Natural killer cell (primary cell): ENCODE results near the gene HS6ST2. TPM values are rescaled to one million over a fixed set of nuclear protein-coding genes. Genes with fewer than 3 reads are reported as not detected.

Experiments used
- ATAC-seq, 3 donors: fragments of 150-1000 bp in 2 of 3; fragments of 200-7000 bp in 1 of 3; cut with Tn5 transposase; 1 replicate in 1 of 3; 2 replicates in 2 of 3; pipeline ENCODE4 v1.10.0; 2021; ENCODE audit warnings: mild to moderate bottlenecking in 2 of 3, moderate library complexity in 2 of 3
- DNase-seq, 2 donors: peaks; one replicate each; pipeline versions ENCODE4 v3.0.0 to v3.0.0-alpha.2; 2013 to 2021; ENCODE audit warnings: mixed read lengths in 1 of 2
- H3K27ac ChIP-seq: one replicate; pipeline ENCODE4 v1.5.1; 2013; ENCODE audit warnings: mild to moderate bottlenecking, low read length
- H3K27me3 ChIP-seq: one replicate; pipeline ENCODE4 v1.6.1; 2013; ENCODE audit warnings: low read length; ENCODE audit not compliant: control insufficient read depth, insufficient read depth
- H3K36me3 ChIP-seq: one replicate; pipeline ENCODE4 v1.6.1; 2013; ENCODE audit warnings: low read length; ENCODE audit not compliant: control insufficient read depth, insufficient read depth
- H3K4me1 ChIP-seq: one replicate; pipeline ENCODE4 v1.6.1; 2013; ENCODE audit warnings: low read length; ENCODE audit not compliant: control insufficient read depth, insufficient read depth
- H3K4me3 ChIP-seq: one replicate; pipeline ENCODE4 v1.5.1; 2013; ENCODE audit warnings: low read length
- H3K9me3 ChIP-seq: one replicate; pipeline ENCODE4 v1.6.1; 2013; ENCODE audit warnings: low read length; ENCODE audit not compliant: control insufficient read depth, insufficient read depth
- H3K27ac Mint-ChIP-seq, 2 donors: one replicate each; pipeline ENCODE4 v1.8.0; 2022; ENCODE audit warnings: mild to moderate bottlenecking in 2 of 2, mixed read lengths in 2 of 2, moderate library complexity in 1 of 2
- H3K27me3 Mint-ChIP-seq, 2 donors: one replicate each; pipeline ENCODE4 v1.8.0; 2022; ENCODE audit warnings: low read depth in 2 of 2, mixed read lengths in 2 of 2
- H3K36me3 Mint-ChIP-seq: one replicate; pipeline ENCODE4 v1.8.0; 2022; ENCODE audit warnings: mixed read lengths
- H3K4me1 Mint-ChIP-seq, 2 donors: one replicate each; pipeline ENCODE4 v1.8.0; 2022; ENCODE audit warnings: mixed read lengths in 2 of 2
- H3K4me3 Mint-ChIP-seq: one replicate; pipeline ENCODE4 v1.8.0; 2022; ENCODE audit warnings: mild to moderate bottlenecking, moderate library complexity, mixed read lengths
- H3K9me3 Mint-ChIP-seq, 2 donors: one replicate each; pipeline ENCODE4 v1.8.0; 2022; ENCODE audit warnings: mixed read lengths in 2 of 2
- CTCF ChIP-seq: fragments of 200-600 bp; IDR thresholded peaks from one replicate; pipeline ENCODE4 v1.8.0; 2022; ENCODE audit warnings: antibody characterized with exemption
- WGBS: methylation state at CpG from one replicate; pipeline ENCODE4 v1.1.7; 2013; ENCODE audit warnings: missing lambda C conversion rate; ENCODE audit not compliant: insufficient coverage; 5-methylcytosine and 5-hydroxymethylcytosine counted together
- intact Hi-C: fragments of 100-400 bp; cut with micrococcal nuclease; formaldehyde crosslinking; loops from one replicate; pipeline ENCODE4 v1.14.2; 2022
- total RNA-seq, 4 donors: library from RNA; stranded (reverse); fragments of 120-200 nt in 1 of 4; gene quantifications; one replicate each; pipeline versions ENCODE4 v1.2.3 to v1.2.4, GENCODE V29; 2013 to 2022

The HS6ST2 gene
- total RNA-seq, 3 donors from 2014 or later (not counting 1 experiment from before 2014, with no cell fraction given) = not detected

DNA sequence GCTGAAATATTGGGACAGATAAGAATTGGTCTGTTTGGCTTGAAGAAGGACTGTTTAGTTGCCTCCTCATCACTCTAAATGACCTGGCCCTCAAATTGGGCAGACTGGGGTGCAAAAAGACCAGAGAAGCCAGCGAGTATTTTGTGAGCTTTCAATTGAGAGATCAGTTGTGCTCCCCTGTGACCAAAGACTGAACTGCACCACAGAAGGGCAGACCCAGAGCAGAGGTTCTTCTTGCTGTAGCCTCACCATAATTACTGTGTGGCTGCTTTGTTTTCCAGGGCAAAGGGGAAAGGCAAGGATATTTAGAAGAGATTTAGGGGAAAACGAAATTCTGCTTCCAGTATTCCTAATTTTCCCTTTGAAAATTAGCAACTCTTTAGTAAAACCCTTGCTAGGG, 365.5 kb downstream of the HS6ST2 start:
- H3K4me3 ChIP-seq = no peak overlapping the region
- peak in 1 of 2 donors; percentile 35 for DNase-seq
- no peaks in the 10 kb centered on the region for H3K27me3 ChIP-seq
- H3K27ac Mint-ChIP-seq = no peak overlapping the region
- no peak overlapping the region for H3K27ac ChIP-seq
- peaks cover 6 to 60% of the 10 kb centered on the region in 2 donors for H3K27me3 Mint-ChIP-seq
- H3K4me3 Mint-ChIP-seq = no peak overlapping the region
- H3K4me1 Mint-ChIP-seq = no peaks in the 10 kb centered on the region
- no peaks in the 10 kb centered on the region for H3K4me1 ChIP-seq
- ATAC-seq = no peak
- H3K36me3 Mint-ChIP-seq = no peaks in the 10 kb centered on the region
- no peaks in the 10 kb centered on the region for H3K9me3 Mint-ChIP-seq
- no CpG with 5 or more reads among the region's 2 CpGs for WGBS
- intact Hi-C loops = loop anchor here (5.0 kb wide), 1 partner anchor 301 kb away; no protein-coding TSS in a partner anchor
- no peaks in the 10 kb centered on the region for H3K9me3 ChIP-seq
- H3K36me3 ChIP-seq = no peaks in the 10 kb centered on the region
- no peak for TF ChIP-seq CTCF

- Mint-ChIP-seq H3K36me3 (no peaks in the 10 kb centered on the region), H3K4me3 (no peak overlapping the region), H3K27ac (no peak overlapping the region), H3K27me3 (peaks cover 3 to 57% of the 10 kb centered on the region in 2 donors), H3K4me1 (no peaks in the 10 kb centered on the region), H3K9me3 (no peaks in the 10 kb centered on the region)
- Histone ChIP-seq H3K27ac (no peak overlapping the region), H3K4me3 (no peak overlapping the region), H3K27me3 (no peaks in the 10 kb centered on the region), H3K9me3 (no peaks in the 10 kb centered on the region), H3K36me3 (no peaks in the 10 kb centered on the region), H3K4me1 (no peaks in the 10 kb centered on the region)
- WGBS = 100% methylated on average over 1 of the region's 3 CpGs
- no peak for TF ChIP-seq CTCF
- intact Hi-C loops = loop anchor here (5.0 kb wide), 1 partner anchor 299 kb away; no protein-coding TSS in a partner anchor
- ATAC-seq (no peak), DNase-seq (no peak)
These were observed 366.6 kb downstream of the HS6ST2 start for GRCh38 chrX:132591719-132592275.

- 50% methylated on average over 1 of the region's 2 CpGs for WGBS
- Histone ChIP-seq H3K36me3 (no peaks in the 10 kb centered on the region), H3K27ac (no peak overlapping the region), H3K9me3 (no peaks in the 10 kb centered on the region), H3K4me3 (no peak overlapping the region), H3K27me3 (no peaks in the 10 kb centered on the region), H3K4me1 (no peaks in the 10 kb centered on the region)
- intact Hi-C loops = loop anchor here (5.0 kb wide), 1 partner anchor 298 kb away; no protein-coding TSS in a partner anchor
- ATAC-seq = no peak
- Mint-ChIP-seq H3K4me3 (no peak overlapping the region), H3K27me3 (peaks cover 3 to 57% of the 10 kb centered on the region in 2 donors), H3K36me3 (no peaks in the 10 kb centered on the region), H3K4me1 (no peaks in the 10 kb centered on the region), H3K9me3 (no peaks in the 10 kb centered on the region), H3K27ac (no peak overlapping the region)
- DNase-seq = no peak
- TF ChIP-seq CTCF = no peak
These were observed 367.9 kb downstream of the HS6ST2 start for GRCh38 chrX:132590350-132591026.
